Stomach smooth muscle (tissue), 2 donors: ENCODE measurements around the gene PTP4A2.

ENCODE experiments used
- H3K27ac ChIP-seq: one replicate; pipeline ENCODE4 v1.7.0; 2013; ENCODE audit warnings: mild to moderate bottlenecking, low read length, inconsistent platforms
- H3K27me3 ChIP-seq, 2 donors: one replicate each; pipeline ENCODE4 v1.7.0; 2013; ENCODE audit warnings: low read length in 2 of 2; ENCODE audit not compliant: insufficient read depth in 2 of 2, control insufficient read depth in 1 of 2
- H3K36me3 ChIP-seq, 2 donors: one replicate each; pipeline ENCODE4 v1.7.0; 2013; ENCODE audit warnings: low read length in 2 of 2; ENCODE audit not compliant: control insufficient read depth in 2 of 2, insufficient read depth in 2 of 2
- H3K4me1 ChIP-seq: one replicate; pipeline ENCODE4 v1.7.0; 2013; ENCODE audit warnings: low read length; ENCODE audit not compliant: control insufficient read depth, insufficient read depth
- H3K4me3 ChIP-seq, 2 donors: one replicate each; pipeline ENCODE4 v1.7.0; 2013; ENCODE audit warnings: low read length in 2 of 2
- H3K9ac ChIP-seq, 2 donors: one replicate each; pipeline ENCODE4 v1.7.0; 2013; ENCODE audit warnings: low read length in 2 of 2, mild to moderate bottlenecking in 1 of 2
- H3K9me3 ChIP-seq, 2 donors: one replicate each; pipeline ENCODE4 v1.7.0; 2013; ENCODE audit warnings: low read length in 2 of 2; ENCODE audit not compliant: control insufficient read depth in 2 of 2
- donor health status: healthy.
- donor health status: Pancreatic carcinoma.

The PTP4A2 gene

DNA sequence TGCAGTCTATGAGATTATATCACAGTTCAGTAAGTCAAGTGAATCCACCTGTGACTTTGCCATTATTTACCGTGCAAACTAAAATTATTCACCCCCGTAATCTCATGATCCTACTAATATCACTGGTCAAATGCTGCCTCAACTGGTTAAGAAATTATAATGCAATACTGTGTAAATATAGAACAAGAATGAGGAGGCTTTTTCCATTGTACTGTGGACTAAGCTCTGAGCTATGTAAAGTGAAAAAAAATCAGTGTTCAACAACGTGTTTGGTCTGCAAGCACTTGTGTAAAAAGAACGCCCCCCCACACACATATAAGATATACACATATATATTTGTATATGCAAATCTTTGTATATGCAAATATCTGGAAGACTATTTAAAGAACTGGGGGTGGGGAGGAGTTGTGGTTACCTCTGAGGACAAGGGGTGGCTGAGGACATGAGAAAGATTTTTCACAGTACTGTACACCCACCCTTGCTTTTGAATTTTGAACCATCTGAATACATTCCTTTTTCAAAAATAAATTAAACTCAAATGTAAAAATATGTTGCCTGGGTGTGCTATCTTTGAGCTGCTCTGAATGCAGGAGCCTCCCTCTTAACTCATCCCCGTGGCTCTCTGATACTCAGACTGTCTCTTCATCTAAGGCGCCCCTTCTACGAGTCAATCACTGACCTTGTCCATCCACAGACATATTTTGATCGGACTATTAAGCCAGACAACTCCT is 57.0 kb downstream of the PTP4A2 start:
- peaks cover 0 to 4% of the 10 kb centered on the region in 2 donors for H3K9me3 ChIP-seq
- H3K27ac ChIP-seq: no peak overlapping the region
- H3K4me1 ChIP-seq: peaks cover 7% of the 10 kb centered on the region
- no peaks in the 10 kb centered on the region for H3K36me3 ChIP-seq
- H3K9ac ChIP-seq: no peak overlapping the region
- no peak overlapping the region for H3K4me3 ChIP-seq
- no peaks in the 10 kb centered on the region for H3K27me3 ChIP-seq

DNA sequence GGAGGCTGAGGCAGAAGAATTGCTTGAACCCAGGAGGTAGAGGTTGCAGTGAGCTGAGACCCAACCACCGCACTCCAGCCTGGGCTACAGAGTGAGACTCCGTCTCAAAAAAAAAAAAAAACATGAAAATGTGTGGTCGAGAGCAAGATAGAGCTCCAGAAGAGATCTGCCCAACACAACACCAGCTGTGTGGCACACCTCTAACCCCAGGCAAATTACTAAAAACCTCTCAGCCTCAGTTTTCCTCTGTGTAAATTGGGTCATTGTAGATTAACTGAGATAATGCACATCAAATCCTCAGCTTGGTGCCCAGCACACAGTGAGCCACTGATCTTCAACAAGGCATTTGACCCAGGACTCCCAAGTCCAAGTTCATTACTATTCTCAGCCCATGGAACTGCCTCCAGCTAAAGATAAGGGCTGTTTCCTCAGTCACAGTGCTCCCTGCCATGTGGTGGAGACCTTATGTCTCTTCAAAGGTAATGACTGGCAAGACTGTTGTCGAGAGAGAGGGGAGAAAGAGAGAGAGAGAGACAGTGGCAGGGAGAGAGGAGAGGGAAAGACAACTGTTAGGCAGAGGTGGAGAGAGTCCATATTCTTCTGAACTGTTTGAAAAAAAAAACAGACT is 58.1 kb downstream of the PTP4A2 start:
- Histone ChIP-seq H3K36me3 (no peaks in the 10 kb centered on the region), H3K27ac (no peak overlapping the region)

DNA sequence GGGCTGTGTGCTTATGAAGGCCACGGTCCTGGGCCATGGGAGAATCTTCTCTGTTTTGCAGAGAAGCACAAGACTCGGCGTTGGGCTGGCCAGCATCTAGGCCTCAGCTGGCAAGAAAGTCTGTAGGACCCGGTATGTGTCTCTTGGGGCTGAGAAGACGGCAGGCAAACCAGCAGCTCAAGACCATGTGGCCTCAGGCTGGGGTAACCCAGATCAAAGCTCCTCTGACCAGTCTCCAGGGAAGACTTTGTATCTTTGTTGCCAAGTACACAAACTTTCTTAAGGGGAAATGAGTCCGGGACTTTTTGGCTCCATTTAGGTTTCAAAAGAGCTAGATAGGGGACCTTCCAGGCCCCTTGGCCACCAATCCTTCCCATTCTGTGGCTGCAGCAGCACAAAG is 60.1 kb downstream of the PTP4A2 start:
- Histone ChIP-seq H3K36me3 (no peaks in the 10 kb centered on the region), H3K9me3 (peaks cover 0 to 4% of the 10 kb centered on the region in 2 donors), H3K27ac (no peak overlapping the region), H3K4me3 (no peak overlapping the region), H3K9ac (no peak overlapping the region), H3K27me3 (no peaks in the 10 kb centered on the region), H3K4me1 (peaks cover 7% of the 10 kb centered on the region)

More for the DNA sequence above, 58.1 kb downstream of the PTP4A2 start:
- Histone ChIP-seq H3K4me1 (peaks cover 7% of the 10 kb centered on the region), H3K9me3 (peaks cover 0 to 4% of the 10 kb centered on the region in 2 donors), H3K4me3 (no peak overlapping the region), H3K27me3 (no peaks in the 10 kb centered on the region), H3K9ac (no peak overlapping the region)

DNA sequence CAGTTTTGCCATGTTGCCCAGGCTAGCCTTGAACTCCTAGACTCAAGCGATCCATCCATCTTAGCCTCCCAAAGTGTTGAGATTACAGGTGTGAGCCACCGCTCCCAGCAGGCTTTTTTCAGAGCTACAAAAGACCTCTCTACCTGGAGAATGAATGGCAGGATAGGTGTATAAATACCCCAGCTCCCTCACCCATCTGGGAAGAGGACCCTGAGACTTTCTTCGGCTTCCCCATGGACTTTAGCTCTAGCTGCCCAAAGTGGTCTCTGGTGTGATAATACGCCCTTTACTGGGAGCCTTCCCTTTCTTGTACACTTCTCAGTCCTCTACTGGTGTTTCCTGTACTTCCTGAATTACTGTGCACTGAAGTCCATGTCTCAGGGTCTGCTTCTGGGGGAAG is 60.6 kb downstream of the PTP4A2 start:
- peaks cover 7% of the 10 kb centered on the region for H3K4me1 ChIP-seq
- H3K27me3 ChIP-seq: no peaks in the 10 kb centered on the region
- peaks cover 0 to 4% of the 10 kb centered on the region in 2 donors for H3K9me3 ChIP-seq
- H3K27ac ChIP-seq: no peak overlapping the region
- H3K9ac ChIP-seq: no peak overlapping the region
- no peak overlapping the region for H3K4me3 ChIP-seq
- no peaks in the 10 kb centered on the region for H3K36me3 ChIP-seq

DNA sequence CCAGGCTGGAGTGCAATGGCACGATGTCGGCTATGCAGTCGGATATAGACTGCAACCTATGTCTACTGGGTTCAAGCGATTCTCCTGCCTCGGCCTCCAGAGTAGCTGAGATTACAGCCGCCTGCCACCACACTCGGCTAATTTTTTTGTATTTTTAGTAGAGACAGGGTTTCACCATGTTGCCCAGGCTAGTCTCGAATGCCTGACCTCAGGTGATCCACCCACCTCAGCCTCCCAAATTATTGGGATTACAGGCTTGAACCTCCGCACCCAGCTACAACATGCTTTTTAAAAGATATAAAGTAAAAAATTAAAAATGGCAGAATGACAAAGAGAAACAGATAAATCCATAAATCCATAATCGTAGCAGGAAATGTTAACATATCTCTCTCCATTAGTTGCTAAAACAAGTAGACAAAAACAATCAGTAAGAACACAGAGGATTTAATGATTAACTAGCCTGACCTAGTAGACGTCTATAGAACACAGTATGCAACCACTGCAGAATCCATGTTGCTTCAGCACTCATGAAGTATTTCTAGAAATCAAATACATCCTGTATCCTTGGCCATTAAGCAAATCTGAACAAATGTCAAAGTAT is 62.4 kb downstream of the PTP4A2 start:
- H3K27ac ChIP-seq: no peak overlapping the region
- no peaks in the 10 kb centered on the region for H3K4me1 ChIP-seq
- H3K9me3 ChIP-seq: peaks cover 0 to 4% of the 10 kb centered on the region in 2 donors
- H3K4me3 ChIP-seq: no peak overlapping the region
- H3K9ac ChIP-seq: no peak overlapping the region
- H3K36me3 ChIP-seq: no peaks in the 10 kb centered on the region
- no peaks in the 10 kb centered on the region for H3K27me3 ChIP-seq

DNA sequence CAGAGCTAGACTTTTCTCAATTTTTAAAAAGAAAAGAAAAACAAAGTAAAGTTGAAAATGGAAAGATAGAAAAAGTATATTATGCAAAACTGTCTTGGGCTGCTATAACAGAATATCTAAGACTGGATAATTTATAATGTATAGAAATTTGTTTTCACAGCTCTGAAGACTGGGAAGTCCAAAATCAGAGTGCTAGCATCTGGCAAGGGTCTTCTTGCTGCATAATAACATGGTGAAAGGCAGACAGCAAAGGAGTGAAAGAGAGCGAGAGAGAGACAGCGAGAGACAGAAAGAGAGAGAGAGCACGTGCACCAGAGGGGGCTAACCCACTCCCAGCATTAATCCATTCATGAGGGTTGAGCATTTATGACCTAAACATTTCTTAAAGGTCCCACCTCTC is 63.2 kb downstream of the PTP4A2 start:
- Histone ChIP-seq H3K9ac (no peak overlapping the region), H3K27me3 (no peaks in the 10 kb centered on the region), H3K4me3 (no peak overlapping the region), H3K9me3 (peaks cover 0 to 4% of the 10 kb centered on the region in 2 donors), H3K36me3 (no peaks in the 10 kb centered on the region), H3K27ac (no peak overlapping the region), H3K4me1 (no peaks in the 10 kb centered on the region)

DNA sequence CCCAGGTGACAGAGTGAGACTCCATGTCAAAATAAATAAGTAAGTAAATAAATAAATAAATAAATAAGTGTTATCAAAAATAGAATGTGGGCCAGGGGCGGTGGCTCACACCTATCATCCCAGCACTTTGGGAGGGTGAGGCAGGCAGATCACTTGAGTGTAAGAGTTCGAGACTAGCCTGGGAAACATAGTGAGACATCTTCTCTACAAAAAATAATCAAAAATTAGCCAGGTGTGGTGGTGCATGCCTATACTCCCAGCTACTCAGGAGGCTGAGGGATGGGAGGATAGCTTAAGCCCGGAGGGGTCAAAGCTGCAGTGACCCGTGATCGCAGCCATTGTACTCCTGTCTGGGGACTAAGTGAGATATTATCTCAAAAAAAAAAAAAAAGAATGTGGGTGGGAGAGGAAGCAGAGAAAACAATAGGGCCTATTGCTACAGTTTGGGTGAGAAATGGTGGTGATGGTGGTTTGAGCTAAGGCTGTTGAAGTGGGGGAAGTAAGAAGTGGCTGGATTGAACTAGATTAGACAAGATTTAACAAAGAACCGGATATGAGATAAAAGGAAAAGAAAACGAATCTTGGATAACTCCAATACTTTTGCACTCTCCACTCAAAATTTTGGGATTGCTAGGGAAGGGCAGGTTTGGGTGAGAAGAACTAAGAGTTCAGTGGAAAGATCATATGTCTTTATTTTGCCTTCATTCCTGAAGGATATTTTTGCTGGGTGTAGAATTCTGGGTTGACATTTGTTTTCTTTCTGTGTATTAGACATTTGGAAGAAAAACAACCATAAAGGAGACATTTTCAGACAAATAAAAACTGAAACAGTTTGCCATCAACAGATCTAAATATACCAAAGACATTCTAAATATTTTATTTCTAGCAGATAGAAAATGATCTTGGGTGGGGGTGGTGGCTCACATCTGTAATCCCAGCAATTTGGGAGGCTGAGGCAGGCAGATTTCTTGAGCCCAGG is 65.2 kb downstream of the PTP4A2 start:
- no peaks in the 10 kb centered on the region for H3K36me3 ChIP-seq
- H3K4me1 ChIP-seq: no peaks in the 10 kb centered on the region
- no peaks in the 10 kb centered on the region for H3K27me3 ChIP-seq
- H3K9me3 ChIP-seq: peaks cover 0 to 4% of the 10 kb centered on the region in 2 donors
- H3K4me3 ChIP-seq: no peak overlapping the region
- H3K9ac ChIP-seq: no peak overlapping the region
- H3K27ac ChIP-seq: no peak overlapping the region

DNA sequence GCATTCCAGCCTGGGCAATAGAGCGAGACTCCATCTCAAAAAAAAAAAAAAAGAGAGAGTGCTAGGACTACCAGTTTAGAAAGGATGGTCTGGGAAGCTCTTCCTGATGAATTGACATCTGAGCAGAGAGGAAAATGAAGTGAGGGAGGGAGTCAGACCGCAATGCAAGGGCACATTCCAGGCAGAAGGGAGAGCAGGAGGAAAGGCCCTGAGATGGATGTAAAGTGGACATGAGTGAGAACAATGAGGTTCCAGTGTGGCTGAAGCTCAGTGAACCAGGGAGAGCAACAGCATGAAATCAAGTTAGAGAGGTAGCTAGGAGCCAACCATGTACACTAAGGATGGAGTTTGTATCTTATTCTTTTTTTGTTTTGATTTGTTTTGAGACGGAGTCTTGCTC is 66.5 kb downstream of the PTP4A2 start:
- Histone ChIP-seq H3K9ac (no peak overlapping the region), H3K9me3 (no peaks in the 10 kb centered on the region), H3K27me3 (no peaks in the 10 kb centered on the region), H3K4me3 (no peak overlapping the region), H3K27ac (no peak overlapping the region), H3K36me3 (no peaks in the 10 kb centered on the region), H3K4me1 (no peaks in the 10 kb centered on the region)

DNA sequence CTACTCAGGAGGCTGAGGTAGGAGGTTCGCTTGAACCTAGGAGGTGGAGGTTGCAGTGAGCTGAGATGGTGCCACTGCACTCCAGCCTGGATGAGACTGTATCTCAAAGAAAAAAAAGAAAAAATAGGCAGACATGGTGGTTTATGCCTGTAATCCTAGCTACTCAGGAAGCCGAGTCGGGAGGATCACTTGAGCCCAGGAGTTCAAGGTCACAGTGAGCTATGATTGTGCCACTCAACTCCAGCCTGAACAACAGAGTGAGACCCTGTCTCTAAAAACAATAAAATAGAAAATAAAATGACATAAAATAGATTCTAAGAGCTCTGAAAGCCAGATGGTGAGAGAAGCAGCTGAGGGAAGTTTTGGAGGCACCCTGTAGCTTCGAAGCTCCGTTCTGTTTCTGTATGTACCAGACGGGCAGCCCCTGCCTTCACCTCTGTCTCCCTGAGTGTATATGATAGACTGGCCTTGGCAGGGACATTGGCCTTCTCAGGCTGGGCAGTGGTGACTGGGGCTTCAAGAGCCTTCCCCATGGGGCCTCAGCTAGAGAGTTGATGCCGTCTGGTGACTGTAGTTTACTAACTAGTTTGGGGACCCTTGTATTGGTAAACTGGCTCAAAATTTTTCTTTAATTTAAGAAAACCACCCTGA is 68.0 kb downstream of the PTP4A2 start:
- no peaks in the 10 kb centered on the region for H3K9me3 ChIP-seq
- no peaks in the 10 kb centered on the region for H3K27me3 ChIP-seq
- H3K4me3 ChIP-seq: no peak overlapping the region
- H3K4me1 ChIP-seq: no peaks in the 10 kb centered on the region
- H3K36me3 ChIP-seq: no peaks in the 10 kb centered on the region
- no peak overlapping the region for H3K27ac ChIP-seq
- no peak overlapping the region for H3K9ac ChIP-seq

DNA sequence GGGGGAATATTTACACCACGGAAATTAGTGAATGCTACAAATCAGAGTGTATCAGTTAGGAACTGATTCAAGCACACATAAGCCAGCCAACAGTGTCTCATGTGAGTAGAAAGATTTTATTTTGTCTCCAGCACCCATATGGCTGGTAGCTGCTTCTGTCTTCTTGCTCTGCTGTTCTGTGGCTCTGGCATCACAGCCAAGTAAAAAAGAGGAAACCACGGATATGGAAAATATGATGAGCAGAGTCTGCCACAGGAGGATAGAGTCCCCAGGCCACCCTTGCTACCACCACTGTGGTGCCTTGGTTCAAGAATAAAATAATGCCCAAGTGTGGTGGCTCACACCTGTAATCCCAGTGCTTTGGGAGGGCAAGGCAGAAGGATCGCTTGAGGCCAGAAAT is 68.7 kb downstream of the PTP4A2 start:
- Histone ChIP-seq H3K9me3 (no peaks in the 10 kb centered on the region), H3K4me1 (no peaks in the 10 kb centered on the region), H3K36me3 (no peaks in the 10 kb centered on the region), H3K27ac (no peak overlapping the region), H3K4me3 (no peak overlapping the region), H3K9ac (no peak overlapping the region), H3K27me3 (no peaks in the 10 kb centered on the region)
